Uterus (tissue), 2 donors: ENCODE data around the gene DIRAS1.

ENCODE experiments used
- POLR2A ChIP-seq, 2 donors: fragments of 450-650 bp; IDR thresholded peaks; one replicate each; pipeline ENCODE4 v1.6.1; 2016; ENCODE audit warnings: antibody characterized with exemption in 2 of 2, mild to moderate bottlenecking in 1 of 2, moderate library complexity in 1 of 2
- TF ChIP-seq, protein P1 (sequence below), 4 experiments: fragments of 200-600 bp in 2 of 4; fragments of 450-650 bp in 2 of 4; sonication (generic) in 2 of 4; IDR thresholded peaks; one replicate each; pipeline ENCODE4 v1.5.1; 2016 to 2019; ENCODE audit warnings: antibody characterized with exemption in 4 of 4, mild to moderate bottlenecking in 2 of 4, moderate library complexity in 1 of 4

DNA sequence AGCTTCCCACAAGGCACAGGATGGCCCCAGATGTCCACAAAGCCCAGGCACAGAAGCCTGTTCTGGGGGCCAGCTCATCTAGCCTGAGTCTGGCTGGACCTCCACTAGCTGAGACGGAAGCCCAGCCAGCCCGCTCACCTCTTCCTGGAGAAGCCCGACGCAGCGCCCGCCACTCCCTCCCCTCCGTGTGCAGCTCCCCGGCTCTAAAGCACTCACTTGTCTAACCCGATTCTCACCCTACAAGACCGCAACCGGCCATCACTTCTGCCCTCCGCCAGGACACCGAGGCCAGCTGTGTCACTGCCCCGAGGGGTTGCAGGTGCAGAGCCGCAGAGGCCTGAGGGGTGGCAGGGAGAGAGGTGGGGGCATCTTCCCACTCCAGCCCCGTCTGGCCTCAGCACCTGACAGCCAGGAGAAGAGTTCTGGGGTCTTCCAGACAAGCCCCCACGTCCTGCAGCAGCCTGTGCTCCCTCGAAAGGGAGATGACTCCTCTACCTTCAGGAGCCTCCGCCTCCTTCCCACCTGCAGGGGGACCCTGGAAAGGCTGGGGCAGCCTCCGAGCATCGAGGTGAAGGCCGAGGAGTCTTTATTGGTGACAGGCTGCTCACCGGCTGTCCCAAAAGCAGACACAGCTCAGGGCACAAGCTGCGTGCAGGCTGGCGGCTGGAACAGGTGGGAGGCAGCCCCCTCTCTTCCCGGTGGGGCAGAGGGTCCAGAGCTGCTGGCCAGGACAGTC, 5.9 kb upstream of the DIRAS1 start:
- TF ChIP-seq, protein P1, sequence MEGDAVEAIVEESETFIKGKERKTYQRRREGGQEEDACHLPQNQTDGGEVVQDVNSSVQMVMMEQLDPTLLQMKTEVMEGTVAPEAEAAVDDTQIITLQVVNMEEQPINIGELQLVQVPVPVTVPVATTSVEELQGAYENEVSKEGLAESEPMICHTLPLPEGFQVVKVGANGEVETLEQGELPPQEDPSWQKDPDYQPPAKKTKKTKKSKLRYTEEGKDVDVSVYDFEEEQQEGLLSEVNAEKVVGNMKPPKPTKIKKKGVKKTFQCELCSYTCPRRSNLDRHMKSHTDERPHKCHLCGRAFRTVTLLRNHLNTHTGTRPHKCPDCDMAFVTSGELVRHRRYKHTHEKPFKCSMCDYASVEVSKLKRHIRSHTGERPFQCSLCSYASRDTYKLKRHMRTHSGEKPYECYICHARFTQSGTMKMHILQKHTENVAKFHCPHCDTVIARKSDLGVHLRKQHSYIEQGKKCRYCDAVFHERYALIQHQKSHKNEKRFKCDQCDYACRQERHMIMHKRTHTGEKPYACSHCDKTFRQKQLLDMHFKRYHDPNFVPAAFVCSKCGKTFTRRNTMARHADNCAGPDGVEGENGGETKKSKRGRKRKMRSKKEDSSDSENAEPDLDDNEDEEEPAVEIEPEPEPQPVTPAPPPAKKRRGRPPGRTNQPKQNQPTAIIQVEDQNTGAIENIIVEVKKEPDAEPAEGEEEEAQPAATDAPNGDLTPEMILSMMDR (IDR thresholded peaks at IDR 0.05): no peak
- TF ChIP-seq POLR2A (IDR thresholded peaks at IDR 0.05): no peak
